Limb (tissue), 2 donors: ENCODE results near the gene CCNK.

Experiments
- DNase-seq, 2 donors: peaks; one replicate each; pipeline ENCODE4 v3.0.0-alpha.2; 2016; ENCODE audit errors: extremely low spot score in 2 of 2

The CCNK gene

GRCh38 chr14:99466758-99467157 lies 14.5 kb upstream of the CCNK start:
- no peak for DNase-seq

GRCh38 chr14:99467336-99468078 lies 13.7 kb upstream of the CCNK start:
- DNase-seq, result peak in 1 of 2 donors; percentile 3

- no peak for DNase-seq
Observed at GRCh38 chr14:99468081-99468480, 13.1 kb upstream of the CCNK start.

DNA sequence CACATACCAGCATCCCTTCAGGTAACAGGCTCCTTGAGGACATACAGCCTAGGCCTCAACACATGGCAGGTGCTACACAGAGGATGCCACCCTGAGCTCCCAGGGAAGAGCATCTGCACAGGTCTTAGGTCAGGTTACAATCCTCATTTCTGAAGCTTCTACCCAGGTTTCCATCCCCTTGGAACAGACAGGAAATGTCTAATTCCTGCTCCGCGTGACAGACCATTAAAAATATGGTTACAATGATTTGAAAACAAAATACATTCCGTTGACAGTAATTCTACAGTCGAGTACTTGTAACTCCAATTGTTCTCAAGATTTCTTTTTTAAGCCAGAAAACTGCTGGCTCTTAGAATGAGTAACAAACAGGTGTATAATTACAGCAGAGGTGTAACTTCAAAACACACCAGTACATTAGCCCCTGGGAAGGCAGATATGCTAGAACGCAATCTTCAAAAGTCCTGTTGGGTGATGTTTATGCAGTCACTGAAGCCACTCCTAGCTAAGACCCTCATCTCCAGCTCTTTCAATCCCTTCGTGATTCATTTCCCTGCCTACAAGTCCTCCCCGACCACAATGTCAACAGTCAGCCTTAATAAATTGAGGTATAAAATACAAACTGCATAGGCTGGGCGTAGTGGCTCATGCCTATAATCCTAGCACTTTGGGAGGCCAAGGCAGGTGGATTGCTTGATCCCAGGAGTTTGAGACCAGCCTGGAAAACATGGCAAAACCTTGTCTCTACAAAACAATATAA lies 12.2 kb upstream of the CCNK start:
- DNase-seq, result no peak

DNA sequence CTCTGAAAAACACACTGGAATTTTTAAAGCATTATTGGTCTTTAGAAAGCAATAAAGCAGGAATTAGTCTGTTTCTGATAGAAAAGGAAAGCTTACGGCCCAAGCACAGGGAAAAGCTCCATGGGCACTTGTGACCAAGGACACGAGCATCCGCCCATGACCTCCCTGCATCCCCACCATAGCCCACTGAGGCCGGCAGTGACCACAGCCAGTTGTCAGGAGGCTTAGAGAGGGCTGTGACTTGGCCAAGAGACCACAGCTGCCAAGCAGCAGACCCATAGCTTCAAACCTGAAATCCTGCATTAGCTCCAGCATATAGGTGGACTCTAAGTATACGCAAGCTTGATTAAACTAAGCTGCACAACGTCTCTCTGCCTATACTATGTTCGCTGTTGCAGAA lies 9.5 kb upstream of the CCNK start:
- no peak for DNase-seq

DNA sequence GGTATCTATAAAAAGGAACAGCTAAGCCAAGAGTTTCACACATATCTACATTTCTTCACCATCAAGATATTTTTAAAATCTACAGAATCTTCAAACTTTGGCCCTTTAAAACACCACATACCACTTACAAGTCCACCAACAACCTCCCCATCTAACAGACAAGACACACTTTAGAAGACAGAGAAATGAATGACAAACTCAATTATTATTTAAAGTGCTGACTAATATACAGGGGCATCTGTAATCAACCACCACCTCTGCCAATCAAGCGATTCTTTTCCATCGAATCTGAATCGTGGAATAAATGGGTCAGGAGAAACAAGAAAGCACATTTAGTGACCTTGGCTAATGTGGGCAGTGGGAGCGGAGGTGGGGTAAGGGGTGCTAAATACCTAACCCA lies 8.3 kb upstream of the CCNK start:
- DNase-seq, result no peak

GRCh38 chr14:99473458-99473857 lies 7.8 kb upstream of the CCNK start:
- no peak for DNase-seq

DNA sequence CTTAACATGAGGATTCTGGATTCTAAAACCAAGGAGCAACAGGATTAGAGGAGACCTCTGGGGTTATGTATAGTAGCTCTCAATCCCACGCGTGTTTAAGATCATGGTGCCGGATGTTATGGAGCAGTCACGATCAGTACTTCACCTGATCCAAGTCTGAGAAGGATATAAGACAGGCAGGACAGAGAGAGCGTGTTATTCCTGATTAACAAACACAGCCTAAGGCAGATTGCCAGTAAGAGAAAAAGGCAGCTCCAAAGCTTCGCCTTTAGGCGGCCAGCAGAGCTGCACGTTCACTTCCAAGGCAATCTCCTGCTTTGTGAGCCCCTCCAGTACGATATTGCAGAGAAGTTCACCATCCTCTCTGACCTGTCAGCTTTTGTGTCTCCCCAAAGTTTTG lies 6.0 kb upstream of the CCNK start:
- DNase-seq, result no peak

DNA sequence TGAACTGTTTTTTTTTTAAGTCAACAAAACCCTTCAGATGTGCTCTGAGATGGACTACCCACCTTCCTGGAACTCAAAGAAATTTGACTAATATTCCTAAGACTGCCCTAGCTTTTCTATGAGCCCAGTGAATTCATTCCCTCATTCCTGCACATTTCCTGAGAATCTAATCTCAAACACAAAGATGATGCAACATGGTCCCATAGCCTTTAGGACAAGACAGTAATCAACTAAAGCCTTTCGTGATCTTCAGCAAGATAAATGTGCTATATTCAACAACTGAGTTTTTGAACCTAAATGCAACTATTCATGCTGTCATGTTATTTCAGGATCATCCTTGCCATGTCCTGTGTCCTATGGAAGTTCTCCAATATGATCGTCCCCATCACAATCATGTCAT lies 5.5 kb upstream of the CCNK start:
- no peak for DNase-seq

DNA sequence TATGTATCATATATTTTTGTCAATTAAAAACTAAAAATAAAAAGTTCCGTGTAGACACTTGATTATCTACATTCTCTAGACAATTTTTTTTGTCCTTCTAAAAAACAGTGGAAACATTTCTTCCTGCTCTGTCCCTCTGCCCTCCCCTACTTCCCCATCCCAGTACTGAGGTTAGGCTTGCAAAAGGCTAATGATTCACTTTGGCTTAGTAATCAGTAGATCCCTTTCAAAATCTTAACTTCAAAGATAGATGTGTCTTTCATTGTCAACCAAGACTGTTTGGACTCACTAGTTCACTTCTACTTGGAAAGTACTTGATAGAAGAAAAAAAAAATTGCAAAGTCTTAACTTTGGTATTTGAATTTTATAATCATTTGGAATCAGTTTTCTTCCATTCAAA lies 4.3 kb upstream of the CCNK start:
- no peak for DNase-seq

DNA sequence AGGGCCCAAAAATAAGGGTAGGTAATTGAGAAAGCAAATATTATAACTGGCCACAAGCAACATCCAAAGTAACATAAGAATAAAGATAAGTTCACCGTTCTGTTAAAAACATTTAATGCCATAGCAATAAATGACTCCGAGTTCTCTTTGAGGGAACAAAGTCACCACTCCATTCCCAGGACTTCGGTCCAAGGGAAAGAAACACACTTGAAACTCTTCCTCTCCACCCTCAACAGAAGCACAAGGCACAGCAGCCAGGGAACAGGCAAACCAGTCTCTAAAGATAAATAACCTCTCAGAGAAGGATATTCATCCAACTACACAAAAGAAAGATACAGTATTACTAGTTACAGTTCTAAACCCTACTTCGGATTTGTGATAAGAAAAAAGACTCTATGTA lies 3.1 kb upstream of the CCNK start:
- DNase-seq, result no peak

DNA sequence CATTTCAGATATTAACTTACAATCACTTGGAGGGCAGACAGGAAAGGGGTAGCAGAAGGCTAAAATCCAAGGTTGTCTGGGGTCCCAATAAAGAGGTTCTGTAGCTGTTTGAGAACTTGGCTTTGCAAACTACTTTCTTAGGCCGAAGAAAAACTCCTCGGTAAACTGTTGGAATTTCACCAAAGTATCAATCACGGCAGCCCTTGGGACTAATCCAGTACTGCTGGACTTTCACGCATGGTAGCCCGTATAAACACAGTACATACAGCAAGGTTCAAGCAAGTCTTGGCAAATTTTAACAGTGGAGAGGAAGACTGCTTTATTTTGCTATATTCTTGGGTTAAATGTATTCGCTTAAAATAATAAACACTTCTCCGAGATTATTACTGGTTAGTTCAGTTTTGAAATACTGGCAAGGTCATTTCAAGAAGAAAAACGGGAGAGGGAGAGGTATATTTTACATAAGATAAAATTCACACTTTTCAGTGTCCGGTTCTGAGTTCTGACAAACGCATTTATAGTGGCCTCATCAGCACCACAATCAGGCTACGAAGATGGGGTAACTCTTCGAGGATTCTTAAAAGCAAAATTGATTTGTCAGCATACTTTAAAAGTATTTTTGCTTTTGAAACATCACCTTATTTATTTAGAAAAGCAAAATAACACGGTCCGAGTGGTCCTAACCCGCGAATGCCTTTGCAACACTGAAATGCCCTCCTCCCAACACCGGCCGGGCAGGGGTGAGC lies 1.9 kb upstream of the CCNK start:
- DNase-seq, result no peak

DNA sequence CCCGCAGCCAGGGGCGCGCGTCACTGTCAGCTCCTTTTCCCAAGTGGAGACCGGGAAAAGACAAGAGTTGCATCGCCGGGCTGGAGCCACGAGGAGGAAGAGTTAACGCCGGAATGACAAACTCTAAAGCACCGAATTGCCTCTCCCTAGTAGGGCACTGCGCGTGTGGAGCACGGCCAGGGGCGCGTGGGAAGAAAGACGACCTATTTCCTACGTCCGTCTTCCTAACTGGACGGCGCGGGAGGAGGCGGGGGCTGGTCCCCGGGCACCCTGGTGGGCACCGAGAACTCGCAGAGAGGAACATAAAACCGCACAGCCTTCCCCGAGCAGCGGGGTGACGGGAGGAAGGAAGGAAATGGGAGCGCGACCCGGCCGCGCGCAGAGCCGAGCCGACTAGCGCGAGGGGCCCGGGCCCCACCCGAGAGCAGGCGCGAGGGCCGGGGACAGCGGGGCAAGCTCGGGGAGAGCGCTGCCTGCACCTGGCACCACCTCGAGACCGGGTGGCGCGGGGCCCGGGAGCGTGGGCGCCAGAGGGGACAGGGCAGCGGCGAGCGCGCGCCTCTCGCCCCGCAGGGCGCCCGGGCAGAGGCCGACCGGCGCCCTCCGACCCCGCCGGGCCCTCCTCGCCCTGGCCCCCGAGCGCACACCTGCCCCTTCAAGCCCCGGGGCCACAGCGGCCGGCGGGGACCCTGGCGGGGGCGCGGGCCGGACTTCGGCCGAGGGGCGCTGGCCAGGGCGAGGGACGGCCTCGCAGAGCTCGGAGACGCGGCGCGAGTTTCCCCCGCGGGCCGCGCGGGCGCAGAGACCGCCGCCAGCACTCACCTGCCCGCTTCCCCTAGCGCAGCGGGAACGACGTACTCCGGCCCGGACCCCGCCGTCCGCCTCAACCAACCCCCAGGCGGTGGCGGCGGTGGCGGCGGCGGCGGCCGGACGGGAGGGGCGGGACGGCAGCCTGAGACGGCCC lies 1.0 kb upstream of the CCNK start, which contains the start of gene SETD3:
SETD3 (minus strand) TSS at position 954 of the 964 bp plus-strand sequence. CDS start 15,054 bp downstream, outside the sequence.
- DNase-seq, result peak; percentile 23 to 67

- no peak for DNase-seq
Observed at GRCh38 chr14:99481745-99482099, 513 bp downstream of the CCNK start.

DNA sequence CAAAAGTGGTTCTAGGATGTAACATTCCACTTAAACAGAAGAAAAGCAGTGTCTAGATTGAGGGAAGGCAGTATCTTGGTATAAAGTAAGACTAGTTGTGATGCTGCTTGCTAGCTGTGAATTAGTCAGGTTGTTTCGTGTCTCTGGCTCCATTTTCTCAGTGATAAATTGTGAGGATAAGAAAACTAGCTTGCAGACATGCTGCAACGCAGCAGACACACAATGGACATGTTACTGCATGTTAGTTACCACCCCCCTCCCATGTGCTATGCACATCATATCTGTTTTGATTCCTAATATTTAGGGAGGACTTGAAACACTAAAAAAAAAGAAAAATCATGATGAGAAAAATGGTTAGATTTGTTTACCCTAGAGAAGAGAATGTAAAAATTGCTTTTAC lies 2.9 kb downstream of the CCNK start:
- DNase-seq, result no peak

GRCh38 chr14:99497341-99497740 lies 16.1 kb downstream of the CCNK start:
- no peak for DNase-seq

DNA sequence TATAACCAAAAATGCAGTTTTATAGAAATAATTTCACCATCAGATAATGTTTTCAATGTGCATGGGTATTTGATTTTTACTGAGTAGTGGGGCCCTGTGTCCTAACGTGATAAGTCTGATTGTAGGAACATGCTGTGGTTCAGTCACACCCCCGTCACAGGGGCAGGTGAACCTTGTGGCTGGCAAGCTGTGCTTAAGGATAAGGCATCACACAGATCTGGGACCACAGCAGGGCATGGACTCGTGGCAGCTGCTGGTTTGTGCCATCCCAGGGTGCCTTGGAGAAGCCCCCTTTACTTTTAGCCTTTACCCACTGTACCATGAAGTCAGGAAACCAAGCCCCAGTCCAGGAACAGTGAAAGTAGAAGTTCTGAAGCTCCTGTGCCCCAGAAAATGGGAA lies 16.7 kb downstream of the CCNK start:
- DNase-seq, result no peak

DNA sequence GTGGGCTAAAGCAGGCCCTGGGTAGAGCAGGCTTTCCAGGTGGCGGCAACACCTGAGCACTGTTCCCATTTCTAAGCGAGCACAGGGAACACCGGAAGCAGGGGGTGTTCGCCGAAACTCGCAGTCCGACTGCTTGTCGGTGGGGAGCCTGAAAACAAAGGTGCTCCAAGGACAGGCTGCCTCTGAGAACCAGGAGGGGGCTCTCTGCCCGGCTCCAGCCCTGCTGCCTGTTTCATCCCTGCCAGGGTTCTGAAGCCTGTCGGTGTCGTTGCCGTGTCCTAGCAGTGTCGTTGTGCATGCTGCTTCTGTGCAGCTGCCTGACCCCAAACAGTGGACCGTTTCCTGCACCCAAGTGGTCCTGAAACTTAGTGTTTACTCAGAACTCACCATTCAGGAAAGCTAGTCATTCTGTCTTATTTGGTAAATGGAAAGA lies 21.8 kb downstream of the CCNK start:
- no peak for DNase-seq

DNA sequence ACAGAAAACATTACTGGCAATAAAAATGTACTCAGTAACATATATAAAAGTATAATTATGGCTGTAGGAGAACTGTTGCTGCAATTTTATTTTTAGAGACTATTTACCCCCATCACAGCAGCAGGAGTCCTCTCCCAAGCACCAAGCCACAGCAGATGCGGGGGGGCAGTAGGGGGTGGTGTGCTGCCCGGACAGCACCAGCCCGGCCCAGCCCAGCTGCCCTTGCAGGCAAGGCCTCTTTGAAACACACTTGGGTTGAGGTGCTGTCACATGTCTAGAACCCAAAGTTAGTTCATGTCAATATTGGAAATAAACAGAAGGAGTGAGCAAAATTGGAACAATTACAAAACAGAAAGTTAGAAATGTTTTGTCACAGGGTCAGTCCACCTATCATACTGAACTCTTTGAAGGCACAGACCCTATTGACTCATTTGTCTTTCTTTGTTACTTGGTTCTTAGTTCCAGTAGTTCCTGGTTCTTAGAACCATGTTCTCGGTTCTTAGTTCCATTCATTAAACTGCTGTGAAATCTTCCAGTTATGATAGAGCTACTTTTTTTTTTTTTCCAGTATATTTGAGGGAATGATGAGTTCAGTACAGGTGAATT lies 22.7 kb downstream of the CCNK start:
- DNase-seq, result no peak

GRCh38 chr14:99505089-99505488 lies 23.9 kb downstream of the CCNK start:
- no peak for DNase-seq

DNA sequence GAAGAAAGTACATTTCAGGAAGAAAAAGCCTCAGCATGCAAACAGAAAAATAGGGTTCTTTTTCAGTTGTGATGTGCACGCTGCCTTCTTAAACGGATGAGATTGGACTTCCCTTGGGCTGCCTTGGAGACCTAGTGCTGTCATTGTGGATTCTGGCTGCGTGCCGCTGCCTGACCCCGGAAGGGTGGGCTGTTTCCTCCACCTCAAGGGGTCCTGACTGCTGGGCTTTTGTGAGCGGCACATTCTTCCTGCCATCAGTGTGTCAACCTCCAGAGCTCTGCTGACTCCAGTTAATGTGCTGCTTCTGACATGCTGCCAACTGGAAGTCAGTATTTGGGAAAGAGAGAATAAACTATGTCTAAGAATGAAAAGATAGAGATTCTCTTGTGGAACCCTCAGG lies 25.1 kb downstream of the CCNK start:
- DNase-seq, result no peak
